HFFc6 (cell line): Measurements from ENCODE around the gene BABAM2. TPM values are rescaled to one million over a fixed set of nuclear protein-coding genes. Genes with fewer than 3 reads are reported as not detected.

Experiments used
- DNase-seq: peaks from one replicate; pipeline ENCODE4 v3.0.0-alpha.2; 2018
- H3K27ac Mint-ChIP-seq: 2 replicates; pipeline ENCODE4 v1.8.0; 2020; ENCODE audit warnings: mild to moderate bottlenecking, mixed read lengths
- H3K27me3 Mint-ChIP-seq: 2 replicates; pipeline ENCODE4 v1.8.0; 2021; ENCODE audit warnings: mild to moderate bottlenecking, moderate library complexity, mixed read lengths; ENCODE audit not compliant: insufficient read depth
- H3K36me3 Mint-ChIP-seq: 2 replicates; pipeline ENCODE4 v1.8.0; 2021; ENCODE audit warnings: low read depth, mixed read lengths
- H3K4me1 Mint-ChIP-seq: 2 replicates; pipeline ENCODE4 v1.8.0; 2020; ENCODE audit warnings: low read depth, mixed read lengths
- H3K4me3 Mint-ChIP-seq: 2 replicates; pipeline ENCODE4 v1.8.0; 2020; ENCODE audit warnings: mild to moderate bottlenecking, moderate library complexity, mixed read lengths
- H3K9me3 Mint-ChIP-seq: 2 replicates; pipeline ENCODE4 v1.8.0; 2020; ENCODE audit warnings: mild to moderate bottlenecking, mixed read lengths
- total RNA-seq, 6 experiments: library from RNA; stranded (reverse); fragmentation: NEBNext Ultra II Directional; extraction: Animal tissue kit (Norgen Biotek cat#: 25700); gene quantifications; 2 replicates in 1 of 6; 3 replicates in 5 of 6; pipeline ENCODE4 v1.2.3, GENCODE V29; 2021
- TF ChIP-seq, protein P1 (sequence below): fragments of 200-600 bp; sonication (generic); IDR thresholded peaks from 2 replicates; pipeline ENCODE4 v1.5.0; 2021; ENCODE audit warnings: antibody characterized with exemption, mild to moderate bottlenecking

Gene BABAM2
- total RNA-seq, 6 experiments from 2014 or later, result 30.8 to 46.6 (median 41.2) TPM

DNA sequence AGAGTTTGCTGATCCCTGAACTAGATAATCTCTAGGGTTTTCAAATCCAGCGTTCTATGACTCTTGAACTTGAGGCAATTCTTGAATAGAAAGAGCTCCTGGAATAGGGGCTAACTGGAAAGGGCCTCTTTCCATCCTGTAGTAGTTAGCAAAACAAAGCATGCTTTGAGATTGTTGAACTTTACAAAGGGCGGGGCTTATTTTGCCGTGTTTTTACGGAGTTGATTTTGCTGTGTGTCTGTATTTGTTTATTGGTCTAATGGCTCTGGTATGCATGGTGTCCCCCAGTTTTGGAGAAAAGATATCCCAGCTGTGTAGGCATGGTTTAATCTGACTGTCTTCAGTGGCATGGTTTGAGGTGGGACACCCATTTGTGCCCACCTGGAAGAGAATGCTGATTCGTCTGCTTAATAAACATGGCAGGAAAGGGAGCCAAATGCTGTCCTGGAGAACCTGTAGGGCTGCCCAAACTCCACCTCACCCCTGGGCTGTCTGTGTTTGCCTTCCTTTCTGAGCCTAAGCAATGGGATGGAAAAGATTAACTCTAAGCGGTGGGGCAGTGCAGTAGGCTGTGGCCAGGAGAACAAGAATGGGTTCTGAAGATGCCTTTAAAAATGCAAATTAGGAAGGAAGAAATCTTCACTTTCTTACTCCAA is 428.1 kb downstream of the BABAM2 start:
- H3K36me3 Mint-ChIP-seq, result no peaks in the 10 kb centered on the region
- no peaks in the 10 kb centered on the region; the same call in 1 of the 2 replicates for H3K27me3 Mint-ChIP-seq
- peaks cover 12% of the 10 kb centered on the region for H3K4me1 Mint-ChIP-seq
- TF ChIP-seq, protein P1, sequence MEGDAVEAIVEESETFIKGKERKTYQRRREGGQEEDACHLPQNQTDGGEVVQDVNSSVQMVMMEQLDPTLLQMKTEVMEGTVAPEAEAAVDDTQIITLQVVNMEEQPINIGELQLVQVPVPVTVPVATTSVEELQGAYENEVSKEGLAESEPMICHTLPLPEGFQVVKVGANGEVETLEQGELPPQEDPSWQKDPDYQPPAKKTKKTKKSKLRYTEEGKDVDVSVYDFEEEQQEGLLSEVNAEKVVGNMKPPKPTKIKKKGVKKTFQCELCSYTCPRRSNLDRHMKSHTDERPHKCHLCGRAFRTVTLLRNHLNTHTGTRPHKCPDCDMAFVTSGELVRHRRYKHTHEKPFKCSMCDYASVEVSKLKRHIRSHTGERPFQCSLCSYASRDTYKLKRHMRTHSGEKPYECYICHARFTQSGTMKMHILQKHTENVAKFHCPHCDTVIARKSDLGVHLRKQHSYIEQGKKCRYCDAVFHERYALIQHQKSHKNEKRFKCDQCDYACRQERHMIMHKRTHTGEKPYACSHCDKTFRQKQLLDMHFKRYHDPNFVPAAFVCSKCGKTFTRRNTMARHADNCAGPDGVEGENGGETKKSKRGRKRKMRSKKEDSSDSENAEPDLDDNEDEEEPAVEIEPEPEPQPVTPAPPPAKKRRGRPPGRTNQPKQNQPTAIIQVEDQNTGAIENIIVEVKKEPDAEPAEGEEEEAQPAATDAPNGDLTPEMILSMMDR, result no peak
- no peak overlapping the region for H3K27ac Mint-ChIP-seq
- no peak for DNase-seq
- no peak overlapping the region for H3K4me3 Mint-ChIP-seq
- H3K9me3 Mint-ChIP-seq, result no peaks in the 10 kb centered on the region

DNA sequence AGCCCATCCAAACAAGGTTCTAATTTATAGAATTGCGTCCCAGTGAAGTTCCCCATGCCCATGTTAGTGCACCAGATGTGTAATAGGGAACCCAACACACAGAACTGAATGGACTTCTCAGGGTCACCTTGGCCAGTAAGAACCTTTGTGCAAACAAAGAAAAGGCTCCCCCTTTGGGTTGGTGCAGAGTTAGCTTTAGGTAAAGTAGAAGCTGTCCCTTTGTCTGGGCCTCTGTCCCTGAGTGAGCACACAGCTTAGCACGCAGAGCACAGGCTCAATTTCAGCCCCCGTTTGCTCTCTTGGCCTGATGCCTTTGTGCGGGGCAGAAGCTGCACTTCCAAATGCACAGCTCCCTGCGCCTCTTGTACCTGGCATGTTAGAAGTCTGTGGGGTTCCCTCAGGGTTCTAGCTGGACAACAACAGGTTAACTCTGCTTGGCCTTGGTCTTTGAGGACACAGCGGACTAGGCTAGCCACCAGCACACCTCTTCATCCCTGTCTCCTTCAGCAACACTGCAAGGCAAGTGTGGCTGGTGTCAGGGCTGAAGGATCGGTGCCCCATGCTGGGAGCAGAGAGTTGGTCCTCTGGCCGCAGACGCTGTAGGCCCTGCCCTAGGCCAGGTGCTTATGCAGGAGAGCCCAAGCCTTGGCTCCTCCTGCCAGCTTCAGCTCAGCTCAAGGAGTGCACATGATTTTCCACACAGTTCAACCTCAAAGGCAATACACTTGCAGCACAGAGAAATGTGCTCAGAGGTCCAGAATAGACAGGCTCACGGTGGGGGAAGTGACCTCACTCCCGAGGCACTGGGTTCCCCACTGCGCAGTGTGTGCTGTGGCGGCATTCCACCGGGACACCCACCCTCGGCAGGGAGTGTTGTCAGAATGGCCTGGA is 428.8 kb downstream of the BABAM2 start:
- TF ChIP-seq, protein P1, result peak; percentile 16; the same call in 1 of the 2 replicates
- no peak for DNase-seq
- no peaks in the 10 kb centered on the region for H3K36me3 Mint-ChIP-seq
- H3K27me3 Mint-ChIP-seq, result no peaks in the 10 kb centered on the region; the same call in 1 of the 2 replicates
- H3K9me3 Mint-ChIP-seq, result no peaks in the 10 kb centered on the region
- H3K27ac Mint-ChIP-seq, result no peak overlapping the region
- H3K4me3 Mint-ChIP-seq, result no peak overlapping the region
- H3K4me1 Mint-ChIP-seq, result peaks cover 12% of the 10 kb centered on the region

DNA sequence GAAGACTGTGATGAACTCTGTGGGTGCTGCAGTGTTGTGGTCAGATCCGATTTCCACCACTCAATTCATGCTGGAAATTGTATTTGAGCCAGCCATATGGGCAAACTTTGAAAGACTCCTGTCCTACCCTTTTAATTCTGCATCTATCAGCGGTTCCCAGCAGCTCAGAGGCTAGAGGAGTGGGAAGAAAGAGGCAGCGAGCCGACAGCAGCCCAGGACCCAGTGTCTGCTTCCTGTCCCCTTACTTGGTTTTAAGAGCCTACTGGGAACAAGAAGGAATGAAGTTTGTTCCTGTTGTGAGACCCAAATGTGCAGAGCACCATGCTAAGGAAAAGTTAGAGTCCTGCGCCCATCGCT is 429.5 kb downstream of the BABAM2 start:
- H3K4me1 Mint-ChIP-seq, result peaks cover 12% of the 10 kb centered on the region
- no peaks in the 10 kb centered on the region for H3K36me3 Mint-ChIP-seq
- DNase-seq, result no peak
- no peak overlapping the region for H3K4me3 Mint-ChIP-seq
- TF ChIP-seq, protein P1, result no peak
- H3K9me3 Mint-ChIP-seq, result no peaks in the 10 kb centered on the region
- no peak overlapping the region for H3K27ac Mint-ChIP-seq
- no peaks in the 10 kb centered on the region; the same call in 1 of the 2 replicates for H3K27me3 Mint-ChIP-seq

DNA sequence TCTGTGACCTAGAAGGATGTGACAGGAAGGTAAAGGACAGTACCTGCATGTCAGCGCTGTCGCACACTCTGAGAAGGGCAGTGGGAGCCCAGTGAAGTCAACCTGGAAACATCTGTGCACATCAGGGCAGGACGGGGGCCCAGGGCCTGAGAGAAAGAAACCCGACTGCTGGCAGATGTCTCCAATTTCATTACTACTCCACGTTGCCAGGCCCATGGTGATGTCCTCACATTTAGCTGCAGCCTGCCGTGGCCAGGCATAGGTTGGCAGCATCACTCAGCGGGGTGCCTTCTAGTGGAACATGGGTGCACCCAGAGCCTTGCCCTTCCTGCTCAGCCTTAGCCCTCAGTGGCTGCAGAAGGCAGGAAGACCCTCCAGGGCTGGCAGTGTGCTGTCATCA is 429.8 kb downstream of the BABAM2 start:
- Mint-ChIP-seq H3K27me3 (no peaks in the 10 kb centered on the region; the same call in 1 of the 2 replicates), H3K4me1 (peaks cover 12% of the 10 kb centered on the region), H3K36me3 (no peaks in the 10 kb centered on the region), H3K4me3 (no peak overlapping the region), H3K27ac (no peak overlapping the region), H3K9me3 (no peaks in the 10 kb centered on the region)
- DNase-seq, result no peak
- TF ChIP-seq, protein P1, result no peak

DNA sequence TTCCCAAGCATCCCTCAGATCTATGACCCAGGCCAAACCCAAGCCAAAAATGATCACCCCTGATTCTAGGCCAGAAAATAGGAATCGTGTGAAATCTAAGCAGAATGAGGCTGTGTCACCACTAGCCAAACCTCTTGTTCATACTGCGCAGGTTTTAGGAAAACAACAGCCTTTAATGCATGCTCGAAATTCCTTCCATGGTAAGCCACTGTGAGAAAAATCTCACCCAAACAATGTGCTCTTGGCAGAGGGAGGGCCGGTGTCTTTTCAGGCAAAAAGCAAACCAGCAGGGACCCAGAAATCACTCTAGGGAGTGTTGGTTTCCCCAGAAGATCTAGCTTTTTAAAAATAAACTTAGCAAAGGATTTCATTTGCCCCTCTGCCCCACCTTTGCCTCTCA is 430.9 kb downstream of the BABAM2 start:
- Mint-ChIP-seq H3K27me3 (no peaks in the 10 kb centered on the region; the same call in 1 of the 2 replicates), H3K9me3 (no peaks in the 10 kb centered on the region), H3K4me3 (no peak overlapping the region), H3K4me1 (peaks cover 13% of the 10 kb centered on the region), H3K27ac (no peak overlapping the region), H3K36me3 (no peaks in the 10 kb centered on the region)
- no peak for DNase-seq
- TF ChIP-seq, protein P1, result no peak
